ENCODE data around the gene TNS4. TPM values are rescaled to one million over a fixed set of nuclear protein-coding genes. Genes with fewer than 3 reads are reported as not detected.

TNS4 gene
- total and polyA plus RNA-seq, 2 of the 4 experiments (the other 2 are of a cell fraction), result not detected

DNA sequence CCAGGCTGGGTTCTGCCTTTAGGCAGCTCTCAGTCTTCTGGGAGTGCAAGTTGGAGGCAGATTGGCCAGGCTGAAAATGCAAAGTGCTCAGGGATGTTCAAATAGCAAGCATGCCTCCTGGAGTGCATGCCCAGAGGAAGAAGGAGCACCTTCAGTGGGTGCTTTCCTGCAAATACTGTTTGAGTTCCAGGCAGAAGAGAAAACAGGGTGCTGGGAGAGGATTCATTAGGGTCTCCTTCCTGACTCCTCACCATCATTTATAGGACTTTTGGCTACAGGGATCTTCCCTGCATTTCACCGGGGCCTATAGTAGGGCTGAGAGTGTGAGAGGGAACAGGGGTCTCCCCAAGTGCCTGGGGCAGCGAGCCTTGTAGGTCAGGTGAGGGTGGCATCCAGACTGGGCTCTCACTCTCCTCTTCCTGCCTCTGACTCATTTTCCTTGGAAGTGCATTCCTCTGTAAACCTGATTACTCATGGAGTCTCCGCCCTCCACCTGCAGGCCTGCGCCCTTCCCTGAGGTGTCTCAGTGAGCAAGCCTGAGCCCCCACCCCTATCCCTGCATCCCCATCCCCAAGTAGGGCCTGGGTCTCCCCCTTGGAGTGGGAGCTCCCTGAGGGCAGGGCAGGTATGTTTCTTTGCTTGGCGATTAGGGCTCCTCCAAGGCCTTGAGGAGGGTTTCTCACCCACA, 17.1 kb upstream of the TNS4 start:
- no peak overlapping the region for H3K4me2 ChIP-seq (ENCODE audit: low read depth, low read length)
- in situ Hi-C loops (cut with MboI; ENCODE audit: low sequenced_read_pairs), result no loop called here
- H2BK5ac ChIP-seq (ENCODE audit: low read depth, low read length, poor library complexity, severe bottlenecking), result peak overlapping the region; percentile 58
- no peak for DNase-seq
- H3K9me3 ChIP-seq (ENCODE audit: control insufficient read depth, insufficient read depth, low read length), result no peaks in the 10 kb centered on the region
- peak overlapping the region; percentile 84; the same call in 1 of the 2 replicates for H3K14ac ChIP-seq (replicated peaks; ENCODE audit: low read depth, low read length)
- peaks cover 28% of the 10 kb centered on the region for H3K9me1 ChIP-seq (ENCODE audit: insufficient read depth, low read length)
- no peak for ATAC-seq (ENCODE audit: low read depth)
- peaks cover 5 to 10% of the 10 kb centered on the region in 2 experiments; a peak in 2 of 4 replicates for H3K79me1 ChIP-seq (ENCODE audit: low read depth in 1 of 2, low read length in 2 of 2)
- H3K4ac ChIP-seq (ENCODE audit: low read depth, low read length), result peak overlapping the region; percentile 90
- H3K4me1 ChIP-seq (ENCODE audit: control insufficient read depth, insufficient read depth, low read length), result peaks cover 27% of the 10 kb centered on the region
- BruUV-seq (replicated peaks), result no TSS peak
- CTCF ChIA-PET, result no interaction called here
- H2AK5ac ChIP-seq (ENCODE audit: low read depth, low read length), result peak overlapping the region; percentile 67
- H4K91ac ChIP-seq (ENCODE audit: insufficient read depth, low read depth, low read length), result peak overlapping the region; percentile 76
- peak overlapping the region; percentile 18; the same call in 1 of the 2 replicates for H3K23ac ChIP-seq (ENCODE audit: low read depth, low read length)
- H3K36me3 ChIP-seq (ENCODE audit: control insufficient read depth, insufficient read depth, low read length), result no peaks in the 10 kb centered on the region
- intact Hi-C loops (cut with micrococcal nuclease), result no loop called here
- H3K27me3 ChIP-seq (ENCODE audit: control insufficient read depth, insufficient read depth, low read length), result no peaks in the 10 kb centered on the region
- H2BK120ac ChIP-seq (ENCODE audit: low read depth, low read length), result peak overlapping the region; percentile 79
- H4K20me1 ChIP-seq (ENCODE audit: insufficient read depth, low read length), result no peaks in the 10 kb centered on the region
- dilution Hi-C loops (cut with HindIII; ENCODE audit: low sequenced_read_pairs, unreplicated experiment), result no loop called here
- no peak overlapping the region for H3K4me3 ChIP-seq (ENCODE audit: insufficient read depth, low read depth, low read length)
- POLR2A ChIA-PET (ENCODE audit: unreplicated experiment), result no interaction called here
- H2BK20ac ChIP-seq (ENCODE audit: low read depth, low read length), result peak overlapping the region; percentile 87
- no CpG with 5 or more reads among the region's 5 CpGs for WGBS, 2 experiments (ENCODE audit: extremely low coverage in 2 of 2, insufficient read length in 1 of 2)
- peak overlapping the region; percentile 53 for H2AK9ac ChIP-seq (replicated peaks; ENCODE audit: low read depth, low read length, poor library complexity)
- H3K18ac ChIP-seq (ENCODE audit: low read depth, low read length), result no peak overlapping the region; the same call in 1 of the 2 replicates
- H2AFZ ChIP-seq (replicated peaks; ENCODE audit: low read length, poor library complexity), result peak overlapping the region; percentile 54
- no peak overlapping the region for H3K9ac ChIP-seq (ENCODE audit: low read depth, low read length)
- peak overlapping the region; percentile 24; the same call in 1 of the 2 replicates for H4K5ac ChIP-seq (ENCODE audit: low read depth, low read length)
- peak overlapping the region; percentile 6 to 74; a peak in 3 of 4 replicates for H4K8ac ChIP-seq (ENCODE audit: low read depth in 2 of 2, low read length in 2 of 2)
- no peak overlapping the region; the same call in 1 of the 2 replicates for H3K27ac ChIP-seq (ENCODE audit: insufficient read depth, low read length)
- TF ChIP-seq MAZ (IDR thresholded peaks at IDR 0.05; ENCODE audit: borderline replicate concordance, low read depth, low read length) (no peak), CHD1 (IDR thresholded peaks at IDR 0.05; ENCODE audit: low read depth, low read length) (no peak), MAFK (IDR thresholded peaks at IDR 0.05; ENCODE audit: low read depth, low read length) (no peak), RAD21 (IDR thresholded peaks at IDR 0.05; ENCODE audit: low read length) (no peak), RCOR1 (IDR thresholded peaks at IDR 0.05; ENCODE audit: insufficient replicate concordance, low read length) (no peak)
- TF ChIP-seq, protein P1, sequence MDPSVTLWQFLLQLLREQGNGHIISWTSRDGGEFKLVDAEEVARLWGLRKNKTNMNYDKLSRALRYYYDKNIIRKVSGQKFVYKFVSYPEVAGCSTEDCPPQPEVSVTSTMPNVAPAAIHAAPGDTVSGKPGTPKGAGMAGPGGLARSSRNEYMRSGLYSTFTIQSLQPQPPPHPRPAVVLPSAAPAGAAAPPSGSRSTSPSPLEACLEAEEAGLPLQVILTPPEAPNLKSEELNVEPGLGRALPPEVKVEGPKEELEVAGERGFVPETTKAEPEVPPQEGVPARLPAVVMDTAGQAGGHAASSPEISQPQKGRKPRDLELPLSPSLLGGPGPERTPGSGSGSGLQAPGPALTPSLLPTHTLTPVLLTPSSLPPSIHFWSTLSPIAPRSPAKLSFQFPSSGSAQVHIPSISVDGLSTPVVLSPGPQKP (IDR thresholded peaks at IDR 0.05; ENCODE audit: borderline replicate concordance, low read depth, low read length), result no peak
- no peak overlapping the region for H3K56ac ChIP-seq (ENCODE audit: extremely low read depth, insufficient read depth, low read length)
- H2BK15ac ChIP-seq (ENCODE audit: low read depth, low read length), result peak overlapping the region; percentile 78; the same call in 2 of the 3 replicates
